ENCODE results near the gene PPIP5K1.
"Not testable (repeated sequence)": the region's sequence is repeated elsewhere in the genome, so short reads cannot be mapped to it uniquely, and the experiment has no call there.

Gene PPIP5K1

GRCh38 chr15:43589778-43590466 is at the start of gene PPIP5K1:
TSS of gene PPIP5K1 (minus strand) at chr15:43590208. CDS start at chr15:43584504, 5,704 bp downstream.
- not testable (repeated sequence) for DNase-seq (ENCODE audit: low read depth)

DNA sequence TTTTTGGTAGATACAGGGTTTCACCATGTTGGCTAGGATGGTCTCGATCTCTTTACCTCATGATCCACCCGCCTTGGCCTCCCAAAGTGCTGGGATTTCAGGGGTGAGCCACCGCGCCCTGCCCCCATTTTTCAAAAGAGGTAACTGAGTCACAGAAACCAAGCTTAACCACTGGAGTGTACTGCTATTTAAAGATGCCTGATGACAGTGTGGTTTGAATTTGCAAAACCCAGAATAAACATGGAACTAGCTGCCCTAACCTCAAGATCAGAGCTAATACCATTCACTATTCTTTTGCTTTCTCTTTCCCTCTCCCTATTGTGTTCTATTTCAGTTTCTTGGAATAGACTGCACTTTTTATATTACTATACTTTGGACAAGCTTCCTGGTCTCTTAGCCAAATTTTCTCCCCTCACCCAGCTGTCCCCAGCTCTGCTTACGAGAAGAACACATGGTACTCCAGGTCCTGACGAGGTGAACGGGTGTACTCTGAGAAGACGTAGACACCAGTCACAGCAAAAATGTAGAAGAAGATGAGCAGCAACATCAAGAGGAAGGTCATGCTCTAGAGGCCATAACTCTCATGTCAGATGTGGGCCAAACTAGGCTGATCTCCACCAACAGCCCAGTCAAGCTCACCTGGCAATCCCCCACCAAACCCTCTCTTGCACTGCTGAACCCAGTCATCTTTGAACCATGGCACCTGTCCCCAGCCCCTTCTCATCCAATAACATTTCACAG is 48.6 kb upstream of the PPIP5K1 start:
- DNase-seq (ENCODE audit: low read depth): not testable (repeated sequence)

GRCh38 chr15:43626937-43627336 is 36.9 kb upstream of the PPIP5K1 start:
- not testable (repeated sequence) for DNase-seq (ENCODE audit: low read depth)

DNA sequence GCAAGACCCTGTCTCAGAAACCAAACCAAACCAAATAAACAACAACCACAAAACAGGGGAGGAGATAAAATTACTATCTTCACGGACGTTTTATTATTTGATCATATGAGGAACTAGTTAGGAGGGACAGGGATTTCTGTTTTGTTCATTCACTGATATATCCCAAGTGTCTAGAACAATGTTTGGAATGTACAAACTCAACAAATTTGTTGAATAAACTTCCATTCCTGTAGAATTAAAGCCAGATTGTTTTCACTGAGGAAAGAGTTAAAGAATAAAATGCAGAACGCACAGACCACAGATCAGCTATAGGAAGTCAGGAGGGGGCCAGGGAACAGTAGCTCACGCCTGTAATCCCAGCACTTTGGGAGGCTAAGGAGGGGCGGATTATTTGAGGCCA is 35.1 kb upstream of the PPIP5K1 start:
- peak; percentile 3 for DNase-seq (ENCODE audit: low read depth)

- DNase-seq (ENCODE audit: low read depth): not testable (repeated sequence)
Observed at GRCh38 chr15:43622068-43622799, 32.2 kb upstream of the PPIP5K1 start.

GRCh38 chr15:43618700-43619099 is 28.7 kb upstream of the PPIP5K1 start, which contains the start of gene STRC:
TSS of gene STRC (minus strand) at chr15:43618800. CDS start at chr15:43618722, 78 bp downstream.
- DNase-seq (ENCODE audit: low read depth): not testable (repeated sequence)

GRCh38 chr15:43617750-43618149 is 27.7 kb upstream of the PPIP5K1 start:
- not testable (repeated sequence) for DNase-seq (ENCODE audit: low read depth)

- DNase-seq (ENCODE audit: low read depth): not testable (repeated sequence)
Observed at GRCh38 chr15:43602233-43602632, 12.2 kb upstream of the PPIP5K1 start.

- not testable (repeated sequence) for DNase-seq (ENCODE audit: low read depth)
Observed at GRCh38 chr15:43600200-43600599, 10.2 kb upstream of the PPIP5K1 start.

GRCh38 chr15:43599131-43599530 is 9.1 kb upstream of the PPIP5K1 start:
- DNase-seq (ENCODE audit: low read depth): not testable (repeated sequence)

- DNase-seq (ENCODE audit: low read depth): not testable (repeated sequence)
Observed at GRCh38 chr15:43593328-43594190, 3.6 kb upstream of the PPIP5K1 start, which contains the start of gene CKMT1B. TSS of gene CKMT1B (plus strand) at chr15:43594027. CDS start at chr15:43594219, 192 bp downstream.

- DNase-seq (ENCODE audit: low read depth): not testable (repeated sequence)
Observed at GRCh38 chr15:43592841-43593240, 2.8 kb upstream of the PPIP5K1 start.

DNA sequence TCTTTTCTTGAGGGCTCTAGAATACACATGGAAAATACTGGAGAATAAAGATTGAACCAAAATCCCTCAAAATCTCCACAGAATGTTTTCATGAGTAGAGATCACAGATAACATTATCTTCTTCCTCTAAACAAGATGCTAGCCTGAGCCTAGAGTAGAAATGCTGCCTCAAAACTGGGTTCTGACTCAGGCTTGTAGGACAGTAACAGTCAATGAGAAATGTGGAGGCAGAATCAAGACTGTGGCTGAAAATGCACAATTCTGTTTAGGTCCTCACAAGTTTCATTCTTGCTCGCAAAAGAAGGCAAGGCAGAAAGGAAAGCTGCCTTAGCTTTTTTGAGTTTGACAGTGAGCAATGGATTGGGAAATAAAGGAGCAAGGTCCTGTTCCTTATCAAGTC is 15.4 kb downstream of the PPIP5K1 start:
- DNase-seq (ENCODE audit: low read depth): not testable (repeated sequence)

DNA sequence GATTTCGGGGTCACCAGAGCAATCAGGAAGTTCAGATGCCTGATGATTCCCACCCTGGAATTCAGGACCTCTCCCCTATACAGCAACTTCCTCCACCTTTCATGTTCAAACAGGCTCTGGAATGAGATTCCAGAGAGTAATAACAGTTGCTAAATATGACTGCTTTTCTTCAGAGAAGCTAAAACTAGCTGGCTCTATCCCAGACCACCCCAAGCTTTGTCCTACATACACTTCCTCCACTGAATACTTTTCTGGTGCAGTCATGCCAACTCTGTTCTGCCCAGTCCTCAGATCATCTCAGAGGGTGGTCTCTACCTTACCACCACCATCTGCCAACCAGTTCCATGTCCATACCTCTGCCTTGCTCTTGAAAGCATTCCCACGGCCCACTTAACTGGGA is 23.4 kb downstream of the PPIP5K1 start:
- not testable (repeated sequence) for DNase-seq (ENCODE audit: low read depth)

DNA sequence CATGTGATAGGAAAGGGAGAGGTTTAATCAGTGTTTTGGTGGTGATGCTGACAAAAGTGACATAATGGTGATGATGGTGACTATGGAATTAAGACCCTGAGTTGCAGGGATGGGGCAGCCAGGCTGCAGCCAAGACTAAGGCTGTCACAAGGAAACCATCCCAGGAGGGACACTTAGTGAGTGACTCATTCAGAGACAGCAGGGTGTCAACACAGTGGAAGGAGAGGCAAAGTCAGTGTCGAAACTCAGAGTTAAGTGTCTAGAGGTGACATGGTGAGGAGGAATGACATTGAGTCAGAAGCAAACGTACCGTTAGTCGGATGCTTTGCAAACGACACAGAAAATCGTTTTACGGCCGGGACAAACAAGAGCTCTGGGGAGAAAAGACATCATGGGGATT is 26.2 kb downstream of the PPIP5K1 start:
- DNase-seq (ENCODE audit: low read depth): not testable (repeated sequence)

- DNase-seq (ENCODE audit: low read depth): not testable (repeated sequence)
Observed at GRCh38 chr15:43562753-43563152, 27.3 kb downstream of the PPIP5K1 start.

DNA sequence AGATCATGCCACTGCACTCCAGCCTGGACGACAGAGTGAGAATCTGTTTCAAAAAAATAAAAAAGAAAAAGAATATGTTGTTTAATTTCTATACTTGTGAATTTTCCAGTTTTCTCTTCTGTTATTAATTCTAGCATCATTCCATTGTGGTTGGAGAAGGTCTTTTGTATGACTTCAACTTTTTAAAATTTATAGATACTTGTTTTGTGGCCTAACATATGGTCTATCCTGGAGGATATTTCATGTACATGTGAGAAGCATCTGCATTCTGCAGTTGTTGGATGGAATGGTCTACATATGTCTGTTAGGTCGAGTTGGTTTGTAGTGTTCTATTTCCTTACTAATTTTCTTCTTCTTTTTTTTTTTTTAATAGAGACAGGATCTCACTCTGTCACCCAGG is 37.0 kb downstream of the PPIP5K1 start:
- DNase-seq (ENCODE audit: low read depth): no peak

- no peak for DNase-seq (ENCODE audit: low read depth)
Observed at GRCh38 chr15:43552256-43552655, 37.8 kb downstream of the PPIP5K1 start.

DNA sequence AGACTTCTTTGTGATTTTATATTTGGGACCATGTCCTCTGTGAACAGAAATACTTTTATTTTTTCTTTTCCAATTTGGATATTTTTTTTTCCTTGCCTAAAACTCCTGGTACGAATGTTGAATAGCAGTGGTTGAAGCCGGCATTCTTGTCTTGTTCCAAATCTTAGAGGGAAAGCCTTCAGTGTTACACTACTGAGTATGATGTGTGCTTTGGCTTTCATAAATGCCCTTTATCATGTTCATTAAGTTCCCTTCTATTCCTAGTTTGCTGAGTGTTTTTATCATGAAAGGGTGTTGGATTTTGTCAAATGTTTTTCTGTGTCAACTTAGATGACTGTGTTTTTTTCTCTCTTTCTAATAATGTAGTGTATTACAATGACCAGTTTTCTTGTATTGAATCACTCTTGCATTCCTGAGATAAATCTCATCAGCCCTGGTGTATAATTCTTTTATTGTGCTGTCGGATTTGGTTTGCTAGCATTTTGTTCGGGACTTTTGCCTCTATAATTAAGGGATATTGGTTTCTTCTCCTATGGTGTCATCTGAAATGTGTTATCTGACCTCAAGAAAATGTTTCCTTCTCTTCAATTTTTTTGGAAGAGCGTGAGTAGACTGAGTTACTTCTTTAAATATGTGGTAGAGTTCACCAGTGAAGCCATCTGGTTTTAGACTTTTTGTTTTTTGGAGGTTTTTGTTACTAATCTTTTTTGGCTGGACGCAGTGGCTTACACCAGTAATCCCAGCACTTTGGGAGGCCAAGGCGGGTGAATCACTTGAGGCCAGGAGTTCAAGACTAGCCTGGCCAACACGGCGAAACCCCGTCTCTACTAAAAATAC is 39.3 kb downstream of the PPIP5K1 start:
- DNase-seq (ENCODE audit: low read depth): peak; percentile 92

DNA sequence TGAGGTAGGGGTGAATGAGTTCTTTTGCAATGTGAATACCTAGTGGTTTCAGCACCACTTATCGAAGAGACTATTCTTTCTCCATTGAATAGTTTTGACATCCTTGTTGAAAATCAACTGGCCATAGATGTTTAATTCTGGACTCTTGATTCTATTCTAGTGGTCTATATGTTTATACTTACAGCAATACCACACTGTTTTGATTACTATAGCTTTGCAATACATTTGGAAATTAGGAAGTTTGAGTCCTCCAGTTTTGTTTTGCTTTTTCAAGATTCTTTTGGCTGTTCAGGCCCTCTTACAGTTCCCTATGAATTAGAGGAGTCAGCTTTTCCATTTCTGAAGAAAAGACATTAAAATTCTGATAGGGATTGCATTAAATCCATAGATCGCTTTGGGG is 42.5 kb downstream of the PPIP5K1 start:
- no peak for DNase-seq (ENCODE audit: low read depth)

All from GM04503 (cell line).